Measurements from ENCODE around the gene DISC1. TPM values are rescaled to one million over a fixed set of nuclear protein-coding genes. Genes with fewer than 3 reads are reported as not detected.

DISC1 gene
- total RNA-seq, 4 donors from 2014 or later: 3.3 to 11.4 (median 4.2) TPM

GRCh38 chr1:231839999-231840398 is 213.4 kb downstream of the DISC1 start:
- TF ChIP-seq POLR2A (IDR thresholded peaks at IDR 0.05): no peak
- no peak for TF ChIP-seq CTCF (IDR thresholded peaks at IDR 0.05)
- H3K9me3 ChIP-seq: no peaks in the 10 kb centered on the region
- intact Hi-C loops (cut with DNase I): no loop called here
- no peaks in the 10 kb centered on the region for H3K27me3 ChIP-seq
- DNase-seq: no peak
- H3K4me3 ChIP-seq: no peak overlapping the region
- H3K36me3 ChIP-seq: no peaks in the 10 kb centered on the region
- H3K4me1 ChIP-seq: no peaks in the 10 kb centered on the region
- no peak overlapping the region for H3K27ac ChIP-seq
- 80 to 94% methylated on average over 2 of the region's 2 CpGs for WGBS, 2 donors

GRCh38 chr1:231841616-231842344 is 215.2 kb downstream of the DISC1 start:
- Histone ChIP-seq H3K27ac (no peak overlapping the region), H3K4me1 (peaks cover 0 to 6% (median 0%) of the 10 kb centered on the region in 3 donors), H3K9me3 (no peaks in the 10 kb centered on the region), H3K27me3 (no peaks in the 10 kb centered on the region), H3K4me3 (no peak overlapping the region), H3K36me3 (no peaks in the 10 kb centered on the region)
- WGBS, 2 donors: 71 to 79% methylated on average over 5 of the region's 5 CpGs
- DNase-seq: no peak
- intact Hi-C loops (cut with DNase I): no loop called here
- TF ChIP-seq CTCF (IDR thresholded peaks at IDR 0.05) (no peak), POLR2A (IDR thresholded peaks at IDR 0.05) (no peak)

GRCh38 chr1:231842441-231842840 is 215.9 kb downstream of the DISC1 start:
- intact Hi-C loops (cut with DNase I): no loop called here
- peaks cover 0 to 6% (median 0%) of the 10 kb centered on the region in 3 donors for H3K4me1 ChIP-seq
- WGBS, 2 donors: 70 to 100% methylated on average over 1 of the region's 1 CpG

GRCh38 chr1:231844986-231845502 is 218.5 kb downstream of the DISC1 start:
- H3K27me3 ChIP-seq: no peaks in the 10 kb centered on the region
- no peaks in the 10 kb centered on the region for H3K36me3 ChIP-seq
- WGBS, 2 donors: 37 to 55% methylated on average over 7 of the region's 7 CpGs
- H3K4me3 ChIP-seq: no peak overlapping the region
- H3K27ac ChIP-seq: no peak overlapping the region
- no peak for DNase-seq
- peaks cover 0 to 6% (median 0%) of the 10 kb centered on the region in 3 donors for H3K4me1 ChIP-seq
- H3K9me3 ChIP-seq: no peaks in the 10 kb centered on the region
- no peak for TF ChIP-seq CTCF (IDR thresholded peaks at IDR 0.05)
- intact Hi-C loops (cut with DNase I): no loop called here

More at GRCh38 chr1:231842441-231842840, 215.9 kb downstream of the DISC1 start:
- Histone ChIP-seq H3K4me3 (no peak overlapping the region), H3K27me3 (no peaks in the 10 kb centered on the region), H3K36me3 (no peaks in the 10 kb centered on the region), H3K27ac (no peak overlapping the region), H3K9me3 (no peaks in the 10 kb centered on the region)
- no peak for TF ChIP-seq POLR2A (IDR thresholded peaks at IDR 0.05)
- no peak for TF ChIP-seq CTCF (IDR thresholded peaks at IDR 0.05)
- no peak for DNase-seq

- Histone ChIP-seq H3K36me3 (no peaks in the 10 kb centered on the region), H3K27me3 (no peaks in the 10 kb centered on the region), H3K9me3 (no peaks in the 10 kb centered on the region), H3K27ac (no peak overlapping the region), H3K4me3 (no peak overlapping the region), H3K4me1 (peaks cover 0 to 6% (median 0%) of the 10 kb centered on the region in 3 donors)
- TF ChIP-seq CTCF (IDR thresholded peaks at IDR 0.05) (no peak), POLR2A (IDR thresholded peaks at IDR 0.05) (no peak)
- WGBS, 2 donors: 68 to 90% methylated on average over 7 of the region's 7 CpGs
- DNase-seq: no peak
- intact Hi-C loops (cut with DNase I): no loop called here
Measured at GRCh38 chr1:231847612-231848397, 221.2 kb downstream of the DISC1 start.
